GM10248 (cell line): ENCODE results near the gene KIF26B.

Experiments
- CTCF ChIA-PET: fragments of 300-600 bp; sonication (Branson Sonifier 250); formaldehyde crosslinking; extraction: SDS; loops from one replicate; lab custom pipeline; 2021; ENCODE audit warnings: antibody characterized with exemption; lab: Yijun Ruan, JAX
- POLR2A ChIA-PET: fragments of 350-650 bp; sonication (Branson Sonifier 250); formaldehyde crosslinking; extraction: SDS; loops from one replicate; lab custom pipeline; 2020; ENCODE audit warnings: antibody characterized with exemption; lab: Yijun Ruan, JAX
- DNase-seq: peaks from one replicate; pipeline ENCODE4 v3.0.0; 2012; ENCODE audit errors: extremely low spot score
- TF ChIP-seq, protein P1 (sequence below): IDR thresholded peaks from 2 replicates; pipeline ENCODE4 v1.5.1; 2012; ENCODE audit warnings: mild to moderate bottlenecking, low read depth; ENCODE audit errors: extremely low read depth, missing control alignments, control extremely low read depth

KIF26B gene

DNA sequence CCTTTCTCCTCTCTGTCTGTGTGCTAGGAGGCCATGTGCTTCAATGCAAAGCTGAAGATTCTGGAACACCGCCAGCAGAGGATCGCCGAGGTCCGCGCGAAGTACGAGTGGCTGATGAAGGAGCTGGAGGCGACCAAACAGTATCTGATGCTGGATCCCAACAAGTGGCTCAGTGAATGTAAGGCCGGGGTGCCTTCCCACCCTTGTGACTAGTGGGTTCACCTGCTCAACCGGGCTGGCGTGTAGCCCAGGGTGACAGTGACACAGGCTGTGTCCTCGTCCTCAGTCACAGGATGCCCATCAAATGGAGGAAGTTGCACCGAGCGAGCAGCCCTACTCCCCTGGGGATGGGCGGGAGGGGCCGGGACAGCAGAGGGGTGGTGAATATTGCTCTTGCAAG is 544.1 kb downstream of the KIF26B start:
- CTCF ChIA-PET: no interaction called here
- TF ChIP-seq, protein P1, sequence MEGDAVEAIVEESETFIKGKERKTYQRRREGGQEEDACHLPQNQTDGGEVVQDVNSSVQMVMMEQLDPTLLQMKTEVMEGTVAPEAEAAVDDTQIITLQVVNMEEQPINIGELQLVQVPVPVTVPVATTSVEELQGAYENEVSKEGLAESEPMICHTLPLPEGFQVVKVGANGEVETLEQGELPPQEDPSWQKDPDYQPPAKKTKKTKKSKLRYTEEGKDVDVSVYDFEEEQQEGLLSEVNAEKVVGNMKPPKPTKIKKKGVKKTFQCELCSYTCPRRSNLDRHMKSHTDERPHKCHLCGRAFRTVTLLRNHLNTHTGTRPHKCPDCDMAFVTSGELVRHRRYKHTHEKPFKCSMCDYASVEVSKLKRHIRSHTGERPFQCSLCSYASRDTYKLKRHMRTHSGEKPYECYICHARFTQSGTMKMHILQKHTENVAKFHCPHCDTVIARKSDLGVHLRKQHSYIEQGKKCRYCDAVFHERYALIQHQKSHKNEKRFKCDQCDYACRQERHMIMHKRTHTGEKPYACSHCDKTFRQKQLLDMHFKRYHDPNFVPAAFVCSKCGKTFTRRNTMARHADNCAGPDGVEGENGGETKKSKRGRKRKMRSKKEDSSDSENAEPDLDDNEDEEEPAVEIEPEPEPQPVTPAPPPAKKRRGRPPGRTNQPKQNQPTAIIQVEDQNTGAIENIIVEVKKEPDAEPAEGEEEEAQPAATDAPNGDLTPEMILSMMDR: no peak
- no peak for DNase-seq
- POLR2A ChIA-PET: no interaction called here

DNA sequence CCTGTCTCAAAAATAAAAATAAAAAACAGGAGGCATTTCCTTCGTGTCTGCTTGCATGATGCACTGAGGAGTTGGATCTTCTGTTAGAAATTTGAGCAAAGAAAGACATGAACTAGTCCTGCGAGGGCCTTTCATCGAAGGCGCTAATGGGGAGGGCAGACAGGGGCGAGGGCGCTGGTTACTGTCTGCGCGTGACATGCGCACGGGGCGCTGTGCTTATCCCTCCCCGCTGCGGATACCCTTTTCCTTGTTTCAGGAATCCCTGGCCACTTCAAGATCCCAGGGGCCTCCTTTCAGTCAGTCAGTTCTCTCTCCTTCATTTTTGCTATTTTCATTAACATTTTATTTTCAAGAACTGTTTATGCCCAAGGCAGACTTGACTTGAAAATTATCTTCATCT is 545.8 kb downstream of the KIF26B start:
- TF ChIP-seq, protein P1: no peak
- POLR2A ChIA-PET: no interaction called here
- CTCF ChIA-PET: interaction anchor here (1.4 kb wide), 1 partner anchor 13 kb away, joined by 5 read pairs; no protein-coding TSS in a partner anchor
- DNase-seq: no peak

DNA sequence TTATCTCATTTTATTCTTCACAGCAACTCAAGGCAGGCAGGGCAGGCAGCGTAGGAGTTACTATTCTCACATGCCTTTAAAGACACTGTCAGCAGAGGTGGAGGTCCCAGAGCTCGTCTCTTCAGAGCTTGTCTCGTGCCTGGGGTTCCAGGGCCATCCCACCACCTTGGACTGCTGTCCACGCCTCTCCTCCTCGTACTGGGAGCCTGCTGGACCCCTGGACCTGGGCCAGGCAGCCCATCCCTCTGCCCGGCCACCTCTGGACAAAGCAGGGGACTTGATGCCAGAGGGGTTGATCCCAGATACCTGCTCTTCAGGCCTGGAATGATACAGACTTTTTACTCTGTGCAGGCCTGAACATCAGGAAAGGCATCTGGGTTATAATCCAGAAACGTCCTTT is 546.8 kb downstream of the KIF26B start:
- no peak for DNase-seq
- CTCF ChIA-PET: interaction anchor here (1.4 kb wide), 1 partner anchor 14 kb away, joined by 5 read pairs; no protein-coding TSS in a partner anchor
- POLR2A ChIA-PET: no interaction called here
- TF ChIP-seq, protein P1: no peak

DNA sequence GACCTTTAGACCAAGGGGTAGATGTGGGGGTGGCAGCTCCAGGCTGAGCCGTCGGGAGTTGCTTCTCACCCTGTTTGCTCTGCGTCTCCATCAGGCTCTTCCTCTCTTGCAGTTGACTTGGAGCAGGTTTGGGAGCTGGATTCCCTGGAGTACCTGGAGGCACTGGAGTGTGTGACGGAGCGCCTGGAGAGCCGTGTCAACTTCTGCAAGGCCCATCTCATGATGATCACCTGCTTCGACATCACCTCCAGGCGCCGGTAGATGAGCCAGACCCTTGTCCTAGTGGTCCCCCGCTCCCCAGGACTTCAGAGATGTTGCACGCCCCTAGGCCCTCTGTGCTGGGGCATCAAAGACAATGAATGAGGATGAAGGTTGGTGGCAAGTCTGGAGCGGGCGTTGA is 547.6 kb downstream of the KIF26B start:
- ChIA-PET CTCF (no interaction called here), POLR2A (no interaction called here)
- TF ChIP-seq, protein P1: no peak
- no peak for DNase-seq

DNA sequence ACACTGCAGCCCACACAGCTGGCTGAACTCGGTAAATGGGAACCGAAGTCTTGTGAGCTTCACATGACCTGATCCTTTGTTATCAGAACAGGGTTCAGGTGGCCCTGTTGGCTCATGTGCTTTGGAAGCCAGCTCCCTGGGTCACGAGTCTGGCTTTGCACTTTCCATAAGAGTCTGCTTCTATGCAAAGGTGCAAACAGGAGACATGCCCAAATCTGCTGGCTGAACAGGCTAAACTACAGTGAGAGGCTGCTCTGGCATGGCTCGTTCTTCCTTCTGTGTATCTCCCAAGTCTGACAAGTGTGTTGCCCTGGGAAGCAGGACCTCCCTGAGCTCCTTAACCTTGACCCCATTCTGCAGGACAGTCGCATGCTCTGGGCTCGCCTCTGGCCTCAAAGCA is 549.6 kb downstream of the KIF26B start:
- POLR2A ChIA-PET: no interaction called here
- DNase-seq: no peak
- CTCF ChIA-PET: interaction anchor here (1.0 to 1.5 kb wide), 2 partner anchors 10 to 29 kb away, joined by 3 read pairs; no protein-coding TSS in a partner anchor
- TF ChIP-seq, protein P1: no peak

DNA sequence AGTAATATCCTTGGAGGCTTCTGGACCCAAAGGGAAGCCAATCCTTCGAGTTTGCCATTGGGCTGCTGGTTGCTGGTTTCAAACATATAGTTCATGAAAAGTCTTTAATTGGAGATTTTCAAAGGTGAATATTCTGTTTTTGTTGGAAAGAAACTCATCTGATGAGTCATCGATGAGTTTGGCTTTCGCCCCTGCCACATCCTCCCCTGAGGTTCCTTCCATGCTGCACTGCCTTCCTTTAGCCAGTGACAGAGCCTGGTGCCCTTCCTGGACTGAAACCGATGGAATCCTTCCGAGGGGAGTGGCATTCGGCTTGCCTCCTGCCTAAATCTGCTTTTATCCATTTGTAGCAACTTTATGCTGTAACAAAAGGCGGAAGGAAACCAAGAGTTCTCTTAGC is 550.0 kb downstream of the KIF26B start:
- TF ChIP-seq, protein P1: no peak
- ChIA-PET CTCF (interaction anchor here (1.5 kb wide), 1 partner anchor 29 kb away, joined by 3 read pairs; no protein-coding TSS in a partner anchor), POLR2A (no interaction called here)
- DNase-seq: no peak
